HepG2 (cell line): Measurements from ENCODE around the gene ZNF195. TPM values are rescaled to one million over a fixed set of nuclear protein-coding genes. Genes with fewer than 3 reads are reported as not detected.

ENCODE experiments used
- ATAC-seq: fragments of 200-7000 bp; cut with Tn5 transposase; 3 replicates; pipeline ENCODE4 v1.9.1; 2020; ENCODE audit warnings: mild to moderate bottlenecking, moderate library complexity
- BruUV-seq: library from RNA; stranded (reverse); fragments of 400-500 nt; replicated peaks from 2 replicates; lab custom pipeline; 2021; lab: Mats Ljungman, UMichigan
- CTCF ChIA-PET: fragments of 300-600 bp; formaldehyde crosslinking; extraction: SDS; loops from one replicate; lab custom pipeline; 2021; ENCODE audit warnings: low total read pairs, inconsistent platforms, low intra/inter-chr PET ratio; lab: Yijun Ruan, JAX
- POLR2A ChIA-PET: fragments of 350-600 bp; sonication (Branson Sonifier 250); formaldehyde crosslinking; loops from one replicate; lab custom pipeline; 2020; ENCODE audit warnings: antibody characterized with exemption, inconsistent platforms; lab: Yijun Ruan, JAX
- DNase-seq: peaks from one replicate; pipeline ENCODE4 v3.0.0-alpha.2; 2015; ENCODE audit warnings: low spot score
- FAIRE-seq: peaks from 3 replicates; lab custom pipeline; 2011; peaks lifted over from hg19 to GRCh38; lab: Jason Lieb, UNC
- H2AFZ ChIP-seq: one replicate; pipeline ENCODE4 v1.6.1; 2011; ENCODE audit warnings: low read length, inconsistent platforms
- H3K27ac ChIP-seq: fragments of 300-600 bp; 3 replicates; pipeline ENCODE4 v1.8.0; 2011; ENCODE audit warnings: mixed run types, mild to moderate bottlenecking, mixed read lengths, low read length, inconsistent platforms; ENCODE audit not compliant: insufficient read depth; ENCODE audit errors: extremely low read length
- H3K27me3 ChIP-seq, 2 experiments: fragments of 200-600 bp in 1 of 2; 2 replicates in 1 of 2; 3 replicates in 1 of 2; pipeline versions ENCODE4 v1.6.0 to v1.8.0; 2011; ENCODE audit warnings: low read length in 2 of 2, mild to moderate bottlenecking in 2 of 2, moderate library complexity in 2 of 2, inconsistent platforms in 1 of 2; ENCODE audit not compliant: insufficient read depth in 2 of 2, control insufficient read depth in 1 of 2
- H3K36me3 ChIP-seq, 2 experiments: fragments of 200-600 bp in 1 of 2; replicated peaks in 1 of 2; 2 replicates in 1 of 2; 3 replicates in 1 of 2; pipeline versions ENCODE4 v1.5.1 to v1.8.0; 2011; ENCODE audit warnings: low read length in 2 of 2, inconsistent platforms in 1 of 2; ENCODE audit not compliant: insufficient read depth in 2 of 2, control insufficient read depth in 1 of 2
- H3K4me1 ChIP-seq: 2 replicates; pipeline ENCODE4 v1.5.1; 2012; ENCODE audit warnings: low read length, inconsistent platforms; ENCODE audit not compliant: insufficient read depth
- H3K4me2 ChIP-seq: 2 replicates; pipeline ENCODE4 v1.6.0; 2011; ENCODE audit warnings: low read depth, low read length, inconsistent platforms
- H3K4me3 ChIP-seq, 3 experiments: fragments of 200-600 bp in 1 of 3; sonication (generic), shearing (Covaris generic) in 1 of 3; replicated peaks in 1 of 3; 2 replicates each; pipeline ENCODE4 v1.5.1; 2011 to 2016; ENCODE audit warnings: low read length in 3 of 3, inconsistent platforms in 2 of 3, low read depth in 2 of 3, mild to moderate bottlenecking in 2 of 3, control low read depth in 1 of 3, mixed read lengths in 1 of 3; ENCODE audit not compliant: insufficient read depth in 1 of 3
- H3K79me2 ChIP-seq: one replicate; pipeline ENCODE4 v1.6.1; 2011; ENCODE audit warnings: low read length, inconsistent platforms; ENCODE audit not compliant: insufficient read depth
- H3K9ac ChIP-seq: 2 replicates; pipeline ENCODE4 v1.6.0; 2011; ENCODE audit warnings: mild to moderate bottlenecking, low read depth, low read length, inconsistent platforms; ENCODE audit not compliant: insufficient read depth
- H3K9me3 ChIP-seq: 2 replicates; pipeline ENCODE4 v1.5.1; 2012; ENCODE audit warnings: mild to moderate bottlenecking, low read length
- H4K20me1 ChIP-seq: 2 replicates; pipeline ENCODE4 v1.6.0; 2011; ENCODE audit warnings: inconsistent platforms, mild to moderate bottlenecking, low read length, moderate library complexity; ENCODE audit not compliant: insufficient read depth
- CENPT ChIP-seq: sonication (generic); formaldehyde crosslinking; IDR thresholded peaks from 2 replicates; pipeline ENCODE4 v1.8.0; 2022; ENCODE audit warnings: low read depth, mild to moderate bottlenecking, moderate library complexity, missing genetic modification reagents
- CHCHD3 ChIP-seq: sonication (generic); formaldehyde crosslinking; IDR thresholded peaks from 2 replicates; pipeline ENCODE4 v1.8.0; 2022; ENCODE audit warnings: mild to moderate bottlenecking, missing genetic modification reagents, moderate library complexity
- FOXC1 ChIP-seq: sonication (generic); formaldehyde crosslinking; IDR thresholded peaks from 2 replicates; pipeline ENCODE4 v1.8.0; 2022; ENCODE audit warnings: mild to moderate bottlenecking, missing genetic modification reagents, borderline replicate concordance
- HNRNPL ChIP-seq: fragments of 200-400 bp; formaldehyde crosslinking; IDR thresholded peaks from 2 replicates; pipeline ENCODE4 v1.6.1; 2017; ENCODE audit warnings: mild to moderate bottlenecking, low read depth, low read length
- NRL ChIP-seq: sonication (generic); formaldehyde crosslinking; IDR thresholded peaks from 2 replicates; pipeline ENCODE4 v1.5.0; 2020; ENCODE audit warnings: missing genetic modification reagents, mild to moderate bottlenecking, moderate library complexity, borderline replicate concordance
- PAWR ChIP-seq: sonication (generic); formaldehyde crosslinking; IDR thresholded peaks from 2 replicates; pipeline ENCODE4 v1.4.0; 2020; ENCODE audit warnings: missing genetic modification reagents, mild to moderate bottlenecking, borderline replicate concordance
- POGZ ChIP-seq: sonication (generic); formaldehyde crosslinking; IDR thresholded peaks from 2 replicates; pipeline ENCODE4 v1.4.0; 2020; ENCODE audit warnings: mild to moderate bottlenecking, missing genetic modification reagents
- RARG ChIP-seq: sonication (generic); formaldehyde crosslinking; IDR thresholded peaks from 2 replicates; pipeline ENCODE4 v1.4.0; 2020; ENCODE audit warnings: low read depth, mild to moderate bottlenecking, missing genetic modification reagents
- RCOR2 ChIP-seq: IDR thresholded peaks from 2 replicates; pipeline ENCODE4 v1.6.1; 2016; ENCODE audit warnings: missing biosample characterization, missing genetic modification reagents
- RFXAP ChIP-seq: sonication (generic); formaldehyde crosslinking; IDR thresholded peaks from 2 replicates; pipeline ENCODE4 v1.4.0; 2020; ENCODE audit warnings: missing genetic modification reagents, borderline replicate concordance
- SMAD3 ChIP-seq: sonication (generic); formaldehyde crosslinking; IDR thresholded peaks from 2 replicates; pipeline ENCODE4 v1.4.0; 2020; ENCODE audit warnings: missing genetic modification reagents
- SMARCE1 ChIP-seq: fragments of 450-650 bp; IDR thresholded peaks from 2 replicates; pipeline ENCODE4 v1.6.1; 2017; ENCODE audit warnings: borderline replicate concordance
- SP140L ChIP-seq: sonication (generic); formaldehyde crosslinking; IDR thresholded peaks from 2 replicates; pipeline ENCODE4 v1.4.0; 2020; ENCODE audit warnings: missing genetic modification reagents, borderline replicate concordance
- SP4 ChIP-seq: sonication (generic); formaldehyde crosslinking; IDR thresholded peaks from 2 replicates; pipeline ENCODE4 v1.8.1; 2023; ENCODE audit warnings: mild to moderate bottlenecking, missing genetic modification reagents
- TAF1 ChIP-seq: sonication (generic); formaldehyde crosslinking; IDR thresholded peaks from 2 replicates; pipeline ENCODE4 v1.4.0; 2020; ENCODE audit warnings: missing genetic modification reagents
- THYN1 ChIP-seq: sonication (generic); formaldehyde crosslinking; IDR thresholded peaks from 2 replicates; pipeline ENCODE4 v1.8.1; 2023; ENCODE audit warnings: low read depth, mild to moderate bottlenecking, moderate library complexity, missing genetic modification reagents, borderline replicate concordance
- ZNF331 ChIP-seq: sonication (generic); formaldehyde crosslinking; IDR thresholded peaks from 2 replicates; pipeline ENCODE4 v1.4.0; 2020; ENCODE audit warnings: missing genetic modification reagents
- ZNF709 ChIP-seq: sonication (generic); formaldehyde crosslinking; IDR thresholded peaks from 2 replicates; pipeline ENCODE4 v1.5.0; 2020; ENCODE audit warnings: mild to moderate bottlenecking, missing genetic modification reagents
- ZNF83 ChIP-seq: sonication (generic); formaldehyde crosslinking; IDR thresholded peaks from 2 replicates; pipeline ENCODE4 v1.4.0; 2020; ENCODE audit warnings: missing genetic modification reagents, mild to moderate bottlenecking, borderline replicate concordance
- WGBS: methylation state at CpG from one replicate; pipeline ENCODE4 v1.1.6; 2017; ENCODE audit warnings: low lambda C conversion rate; 5-methylcytosine and 5-hydroxymethylcytosine counted together
- in situ Hi-C: cut with HindIII; loops from 2 replicates; pipeline ENCODE4 v1.10.0; 2017; ENCODE audit warnings: low pct_unique_long_range_greater_than_20kb; ENCODE audit not compliant: extremely low pct_ligation_motif_present
- intact Hi-C: fragments of 100-400 bp; cut with micrococcal nuclease; formaldehyde crosslinking; loops from one replicate; pipeline ENCODE4 v1.10.0; 2022; ENCODE audit not compliant: unreplicated experiment
- polyA plus RNA-seq, 8 experiments: library from polyadenylated mRNA; depleted of rRNA in 3 of 8; stranded (reverse) in 7 of 8; unstranded in 1 of 8; fragments of >200 nt; fragmentation: Illumina TruSeq in 4 of 8; extraction: Trizol in 4 of 8; gene quantifications; 2 replicates each; pipeline versions ENCODE4 v1.2.1 to v1.2.3, GENCODE V29; 2011 to 2016; ENCODE audit warnings: low read depth in 4 of 8, missing spikeins in 1 of 8, mixed read lengths in 1 of 8; ENCODE audit not compliant: insufficient read depth in 1 of 8
- total RNA-seq, 5 experiments: library from RNA; depleted of rRNA; stranded (reverse); fragments of >200 nt; fragmentation: Illumina TruSeq; extraction: Trizol; gene quantifications; 2 replicates each; pipeline ENCODE4 v1.2.3, GENCODE V29; 2016; ENCODE audit warnings: low read depth in 1 of 5
- TF ChIP-seq, protein P1 (sequence below): sonication (generic); formaldehyde crosslinking; IDR thresholded peaks from 2 replicates; pipeline ENCODE4 v1.8.1; 2023; ENCODE audit warnings: mild to moderate bottlenecking, missing genetic modification reagents

Gene ZNF195
- total and polyA plus RNA-seq, 2 of the 13 experiments (the other 11 are each of a cell fraction or from before 2014, with no cell fraction given): 17.3 to 31.4 TPM

DNA sequence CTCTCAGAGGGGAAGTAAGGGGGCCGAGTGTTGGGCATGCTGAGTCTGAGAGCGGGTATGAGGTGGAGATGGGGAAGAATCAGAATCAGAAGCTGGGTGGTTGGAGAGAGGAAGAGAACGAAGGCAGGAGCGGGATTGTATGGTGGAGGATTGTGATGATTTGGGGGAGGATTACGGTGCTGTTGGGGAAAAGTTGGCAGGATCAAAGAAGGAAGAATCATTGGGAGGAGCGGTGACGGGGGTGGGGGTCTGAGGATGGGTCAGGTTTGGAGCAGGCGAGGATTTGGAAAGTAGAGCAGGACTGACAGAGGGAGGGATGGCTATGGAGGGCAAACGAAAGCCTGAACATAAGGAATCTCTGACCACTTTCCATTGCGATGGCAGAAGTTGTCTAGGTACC is 22.1 kb downstream of the ZNF195 start:
- H3K9ac ChIP-seq: no peak overlapping the region
- no peaks in the 10 kb centered on the region for H3K79me2 ChIP-seq
- FAIRE-seq (no peak), ATAC-seq (no peak; the same call in 1 of the 3 replicates), DNase-seq (no peak)
- no TSS peak for BruUV-seq
- ChIA-PET CTCF (no interaction called here), POLR2A (interaction anchor here (1.0 kb wide), 1 partner anchor 22 kb away, joined by 5 read pairs; the partner anchor contains the start of gene ZNF195)
- WGBS: 96% methylated on average over 10 of the region's 10 CpGs
- H3K36me3 ChIP-seq: peaks cover 20 to 30% of the 10 kb centered on the region in 2 experiments
- H2AFZ ChIP-seq: no peak overlapping the region
- H3K27me3 ChIP-seq: no peaks in the 10 kb centered on the region
- no peak overlapping the region for H3K4me2 ChIP-seq
- no peaks in the 10 kb centered on the region for H4K20me1 ChIP-seq
- intact Hi-C loops (no loop called here), in situ Hi-C loops (no loop called here)
- TF ChIP-seq CHCHD3: no peak
- no peak for TF ChIP-seq PAWR (CRISPR knock-in tag)
- no peak for TF ChIP-seq HNRNPL
- no peak for TF ChIP-seq FOXC1 (CRISPR knock-in tag)
- no peak for TF ChIP-seq THYN1 (CRISPR knock-in tag)
- no peak for TF ChIP-seq RARG
- no peak for TF ChIP-seq ZNF83
- TF ChIP-seq TAF1: no peak
- TF ChIP-seq NRL (CRISPR knock-in tag): no peak
- TF ChIP-seq RFXAP (CRISPR knock-in tag): no peak
- no peak for TF ChIP-seq SMARCE1
- TF ChIP-seq SP140L (CRISPR knock-in tag): no peak
- no peak for TF ChIP-seq ZNF709 (CRISPR knock-in tag)
- TF ChIP-seq ZNF331: no peak
- no peak for TF ChIP-seq SMAD3 (CRISPR knock-in tag)
- no peak for TF ChIP-seq CENPT
- TF ChIP-seq RCOR2 (CRISPR knock-in tag): no peak
- TF ChIP-seq POGZ: no peak
- TF ChIP-seq SP4 (CRISPR knock-in tag): no peak
- TF ChIP-seq, protein P1, sequence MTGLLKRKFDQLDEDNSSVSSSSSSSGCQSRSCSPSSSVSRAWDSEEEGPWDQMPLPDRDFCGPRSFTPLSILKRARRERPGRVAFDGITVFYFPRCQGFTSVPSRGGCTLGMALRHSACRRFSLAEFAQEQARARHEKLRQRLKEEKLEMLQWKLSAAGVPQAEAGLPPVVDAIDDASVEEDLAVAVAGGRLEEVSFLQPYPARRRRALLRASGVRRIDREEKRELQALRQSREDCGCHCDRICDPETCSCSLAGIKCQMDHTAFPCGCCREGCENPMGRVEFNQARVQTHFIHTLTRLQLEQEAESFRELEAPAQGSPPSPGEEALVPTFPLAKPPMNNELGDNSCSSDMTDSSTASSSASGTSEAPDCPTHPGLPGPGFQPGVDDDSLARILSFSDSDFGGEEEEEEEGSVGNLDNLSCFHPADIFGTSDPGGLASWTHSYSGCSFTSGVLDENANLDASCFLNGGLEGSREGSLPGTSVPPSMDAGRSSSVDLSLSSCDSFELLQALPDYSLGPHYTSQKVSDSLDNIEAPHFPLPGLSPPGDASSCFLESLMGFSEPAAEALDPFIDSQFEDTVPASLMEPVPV (CRISPR knock-in tag): no peak
- H3K4me3 ChIP-seq: no peak overlapping the region
- H3K4me1 ChIP-seq: no peaks in the 10 kb centered on the region
- peaks cover 79% of the 10 kb centered on the region for H3K9me3 ChIP-seq
- H3K27ac ChIP-seq: no peak overlapping the region
